HepG2 (cell line): Measurements from ENCODE around the gene ZFPM1. TPM values are rescaled to one million over a fixed set of nuclear protein-coding genes. Genes with fewer than 3 reads are reported as not detected.

Experiments used
- ELK4 ChIP-seq: sonication (generic); formaldehyde crosslinking; IDR thresholded peaks from 2 replicates; pipeline ENCODE4 v1.9.0; 2021; ENCODE audit warnings: missing genetic modification reagents, borderline replicate concordance
- MBNL3 ChIP-seq: fragments of 250-450 bp; sonication (Bioruptor Pico); conservative IDR thresholded peaks from 2 replicates; pipeline ENCODE4 v1.8.0; 2022; ENCODE audit warnings: mild to moderate bottlenecking, inconsistent platforms
- MLXIP ChIP-seq: sonication (generic); formaldehyde crosslinking; IDR thresholded peaks from 2 replicates; pipeline ENCODE4 v1.9.0; 2021; ENCODE audit warnings: missing genetic modification reagents, borderline replicate concordance
- PAXIP1 ChIP-seq: sonication (generic); formaldehyde crosslinking; conservative IDR thresholded peaks from 2 replicates; pipeline ENCODE4 v1.4.0; 2020; ENCODE audit warnings: mild to moderate bottlenecking, missing genetic modification reagents, moderate library complexity
- SNAPC4 ChIP-seq: sonication (generic); formaldehyde crosslinking; IDR thresholded peaks from 2 replicates; pipeline ENCODE4 v1.4.0; 2020; ENCODE audit warnings: mild to moderate bottlenecking, missing genetic modification reagents
- TP53 ChIP-seq: sonication (generic); formaldehyde crosslinking; conservative IDR thresholded peaks from 2 replicates; pipeline ENCODE4 v1.4.0; 2020; ENCODE audit warnings: missing genetic modification reagents
- ZNF552 ChIP-seq: sonication (generic); formaldehyde crosslinking; IDR thresholded peaks from 2 replicates; pipeline ENCODE4 v1.9.0; 2022; ENCODE audit warnings: missing genetic modification reagents, mild to moderate bottlenecking, borderline replicate concordance
- ZNF678 ChIP-seq: sonication (generic); formaldehyde crosslinking; IDR thresholded peaks from 2 replicates; pipeline ENCODE4 v1.4.0; 2020; ENCODE audit warnings: mild to moderate bottlenecking, missing genetic modification reagents
- ZNF782 ChIP-seq: sonication (generic); formaldehyde crosslinking; IDR thresholded peaks from 2 replicates; pipeline ENCODE4 v1.4.0; 2020; ENCODE audit warnings: missing genetic modification reagents, mild to moderate bottlenecking, borderline replicate concordance
- ZNF790 ChIP-seq: sonication (generic); formaldehyde crosslinking; IDR thresholded peaks from 2 replicates; pipeline ENCODE4 v1.8.0; 2022; ENCODE audit warnings: missing genetic modification reagents, mild to moderate bottlenecking, borderline replicate concordance
- ZZZ3 ChIP-seq: sonication (generic); formaldehyde crosslinking; IDR thresholded peaks from 2 replicates; pipeline ENCODE4 v1.4.0; 2020; ENCODE audit warnings: missing genetic modification reagents, mild to moderate bottlenecking, borderline replicate concordance
- polyA plus RNA-seq, 8 experiments: library from polyadenylated mRNA; depleted of rRNA in 3 of 8; stranded (reverse) in 7 of 8; unstranded in 1 of 8; fragments of >200 nt; fragmentation: Illumina TruSeq in 4 of 8; extraction: Trizol in 4 of 8; gene quantifications; 2 replicates each; pipeline versions ENCODE4 v1.2.1 to v1.2.3, GENCODE V29; 2011 to 2016; ENCODE audit warnings: low read depth in 4 of 8, missing spikeins in 1 of 8, mixed read lengths in 1 of 8; ENCODE audit not compliant: insufficient read depth in 1 of 8
- total RNA-seq, 5 experiments: library from RNA; depleted of rRNA; stranded (reverse); fragments of >200 nt; fragmentation: Illumina TruSeq; extraction: Trizol; gene quantifications; 2 replicates each; pipeline ENCODE4 v1.2.3, GENCODE V29; 2016; ENCODE audit warnings: low read depth in 1 of 5

Gene ZFPM1
- total and polyA plus RNA-seq, 2 of the 13 experiments (the other 11 are each of a cell fraction or from before 2014, with no cell fraction given): 1.3 to 3.8 TPM

GRCh38 chr16:88560714-88561484 is 107.8 kb downstream of the ZFPM1 start (continued):
- peak; percentile 66 for TF ChIP-seq PAXIP1 (CRISPR knock-in tag)
- no peak for TF ChIP-seq MBNL3 (CRISPR knock-in tag)
- TF ChIP-seq MLXIP (CRISPR knock-in tag): peak; percentile 98
- TF ChIP-seq ZZZ3 (CRISPR knock-in tag): peak; percentile 97
- TF ChIP-seq ZNF678 (CRISPR knock-in tag): peak; percentile 97
- TF ChIP-seq SNAPC4 (CRISPR knock-in tag): peak; percentile 95; the same call in 1 of the 2 replicates
- TF ChIP-seq ELK4: peak; percentile 85; the same call in 1 of the 2 replicates
- TF ChIP-seq ZNF552 (CRISPR knock-in tag): peak; percentile 95
- TF ChIP-seq TP53 (CRISPR knock-in tag): peak; percentile 96; the same call in 1 of the 2 replicates
- TF ChIP-seq ZNF782 (CRISPR knock-in tag): peak; percentile 99; the same call in 1 of the 2 replicates
- peak; percentile 99 for TF ChIP-seq ZNF790
